Ishikawa (cell line): ENCODE measurements around the gene NOP53.

ENCODE experiments used
- CREB1 ChIP-seq: IDR thresholded peaks from 2 replicates; pipeline ENCODE4 v1.6.1; 2012; ENCODE audit warnings: low read depth
- EP300 ChIP-seq: IDR thresholded peaks from 2 replicates; pipeline ENCODE4 v1.6.1; 2012; ENCODE audit warnings: borderline replicate concordance
- TAF1 ChIP-seq: IDR thresholded peaks from 2 replicates; pipeline ENCODE4 v1.6.1; 2012; ENCODE audit warnings: low read depth, mild to moderate bottlenecking
- TEAD4 ChIP-seq: IDR thresholded peaks from 2 replicates; pipeline ENCODE4 v1.6.1; 2012

DNA sequence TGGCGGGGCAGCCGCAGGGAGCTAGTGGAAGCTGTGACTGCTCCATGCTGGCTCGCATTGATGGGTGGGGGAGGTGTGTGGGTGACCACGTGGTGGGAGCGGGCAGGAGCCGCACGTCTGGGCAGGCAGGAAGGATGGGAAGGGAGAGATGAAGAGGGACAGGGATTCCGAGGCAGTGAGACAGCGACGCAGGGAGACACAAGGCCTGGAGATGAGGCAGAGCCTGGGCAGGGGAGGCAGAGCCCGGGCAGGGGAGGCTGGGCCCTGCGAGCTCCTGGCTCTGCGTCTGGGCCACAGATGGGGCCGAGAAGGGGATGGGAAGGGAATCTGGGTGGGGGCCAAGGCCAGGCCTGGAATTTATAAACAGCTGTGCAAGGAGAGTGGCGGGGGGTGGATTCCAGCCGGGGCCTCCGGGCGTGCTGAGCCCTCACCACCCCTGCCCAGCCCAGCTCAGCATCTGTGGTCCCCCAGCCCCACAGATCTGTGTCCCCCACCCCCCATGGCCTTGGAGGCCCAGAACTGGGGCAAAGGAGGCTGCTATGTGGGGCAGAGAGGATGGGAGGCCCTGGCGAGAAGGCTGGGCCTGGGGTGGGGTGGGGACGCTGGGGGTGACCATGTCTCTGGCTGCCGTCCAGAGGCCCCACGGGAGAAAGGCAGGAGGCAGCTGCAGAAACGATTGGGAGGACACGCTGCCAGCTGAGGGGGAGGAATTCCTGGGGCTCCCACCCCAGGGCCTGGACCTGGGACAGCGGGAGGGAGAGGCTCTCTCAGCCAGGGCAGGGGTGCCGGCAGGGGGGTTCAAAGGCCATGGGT, 26.1 kb upstream of the NOP53 start:
- no peak for TF ChIP-seq EP300
- no peak for TF ChIP-seq CREB1
- TF ChIP-seq TEAD4: no peak
- no peak for TF ChIP-seq TAF1
